RWPE2 (cell line): ENCODE results near the gene RTN4RL1.

Experiments
- ATAC-seq: fragments of 200-7000 bp; cut with Tn5 transposase; 3 replicates; pipeline ENCODE4 v1.9.1; 2021; ENCODE audit warnings: low read depth
- DNase-seq: peaks from one replicate; pipeline ENCODE4 v3.0.0-alpha.2; 2020; ENCODE audit warnings: low spot score
- H3K27ac ChIP-seq: fragments of 450-650 bp; 2 replicates; pipeline ENCODE4 v1.5.1; 2017; ENCODE audit warnings: mild to moderate bottlenecking; ENCODE audit not compliant: poor library complexity, severe bottlenecking
- H3K27me3 ChIP-seq: fragments of 250-450 bp; sonication (Bioruptor Pico); 2 replicates; pipeline ENCODE4 v1.5.1; 2021; ENCODE audit warnings: mild to moderate bottlenecking, moderate library complexity; ENCODE audit not compliant: insufficient read depth, poor library complexity, severe bottlenecking
- H3K36me3 ChIP-seq: fragments of 250-450 bp; sonication (Bioruptor Pico); 2 replicates; pipeline ENCODE4 v1.5.1; 2020; ENCODE audit warnings: low read depth, mild to moderate bottlenecking, moderate library complexity
- H3K4me1 ChIP-seq: fragments of 250-450 bp; sonication (Bioruptor Pico); 2 replicates; pipeline ENCODE4 v1.5.1; 2021; ENCODE audit warnings: mild to moderate bottlenecking, moderate library complexity; ENCODE audit not compliant: insufficient read depth, poor library complexity, severe bottlenecking
- H3K4me3 ChIP-seq: fragments of 250-450 bp; sonication (Bioruptor Pico); 2 replicates; pipeline ENCODE4 v1.5.1; 2021; ENCODE audit warnings: mild to moderate bottlenecking, moderate library complexity; ENCODE audit not compliant: severe bottlenecking
- H3K9me3 ChIP-seq: fragments of 250-450 bp; sonication (Bioruptor Pico); 2 replicates; pipeline ENCODE4 v1.5.1; 2021; ENCODE audit warnings: mild to moderate bottlenecking, moderate library complexity; ENCODE audit not compliant: severe bottlenecking
- TF ChIP-seq, protein P1 (sequence below): fragments of 450-650 bp; IDR thresholded peaks from one replicate; pipeline ENCODE4 v1.5.1; 2017; ENCODE audit warnings: mild to moderate bottlenecking, moderate library complexity; ENCODE audit not compliant: poor library complexity, severe bottlenecking

The RTN4RL1 gene

DNA sequence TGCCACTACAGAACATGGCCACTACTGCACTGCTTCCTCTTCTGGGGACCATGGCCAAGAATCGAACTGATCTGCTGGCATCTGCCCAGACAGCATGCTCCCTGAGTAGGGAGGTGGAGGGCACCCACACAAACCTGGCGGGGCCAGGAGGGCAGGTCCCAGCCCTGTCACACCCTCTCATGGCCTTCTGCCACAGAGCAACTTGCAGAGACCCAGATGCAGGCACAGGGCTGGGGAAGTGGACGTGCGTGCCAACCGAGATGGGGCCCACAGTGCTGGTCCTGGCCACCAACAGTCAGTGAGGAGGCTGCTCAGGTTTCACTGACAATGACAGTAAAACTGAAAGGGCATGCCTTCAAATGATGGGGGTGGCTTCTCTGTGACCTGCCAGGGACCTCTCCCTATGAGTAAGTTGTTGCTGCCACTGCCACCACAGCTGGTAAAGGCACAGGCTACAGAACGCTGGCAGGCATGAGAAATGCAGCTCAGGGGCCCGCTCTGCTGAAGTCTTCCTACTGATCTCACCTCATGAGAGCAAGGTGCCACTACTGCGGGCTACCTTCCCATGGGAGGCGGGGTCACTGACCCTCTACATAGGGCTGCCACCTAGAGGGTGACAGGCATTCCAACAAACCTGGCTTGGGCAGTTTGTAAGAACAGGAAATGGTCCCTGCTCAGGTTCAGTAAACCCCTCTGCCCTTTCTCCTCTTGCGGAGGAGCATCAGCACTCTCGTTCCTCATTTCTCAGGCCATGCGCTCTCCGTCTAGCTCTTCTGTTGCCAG, 45.3 kb upstream of the RTN4RL1 start:
- Histone ChIP-seq H3K4me3 (no peak overlapping the region), H3K36me3 (peaks cover 5% of the 10 kb centered on the region; the same call in 1 of the 2 replicates), H3K9me3 (no peaks in the 10 kb centered on the region), H3K27me3 (no peaks in the 10 kb centered on the region), H3K27ac (peak overlapping the region; percentile 9), H3K4me1 (peaks cover 20% of the 10 kb centered on the region)
- TF ChIP-seq, protein P1, sequence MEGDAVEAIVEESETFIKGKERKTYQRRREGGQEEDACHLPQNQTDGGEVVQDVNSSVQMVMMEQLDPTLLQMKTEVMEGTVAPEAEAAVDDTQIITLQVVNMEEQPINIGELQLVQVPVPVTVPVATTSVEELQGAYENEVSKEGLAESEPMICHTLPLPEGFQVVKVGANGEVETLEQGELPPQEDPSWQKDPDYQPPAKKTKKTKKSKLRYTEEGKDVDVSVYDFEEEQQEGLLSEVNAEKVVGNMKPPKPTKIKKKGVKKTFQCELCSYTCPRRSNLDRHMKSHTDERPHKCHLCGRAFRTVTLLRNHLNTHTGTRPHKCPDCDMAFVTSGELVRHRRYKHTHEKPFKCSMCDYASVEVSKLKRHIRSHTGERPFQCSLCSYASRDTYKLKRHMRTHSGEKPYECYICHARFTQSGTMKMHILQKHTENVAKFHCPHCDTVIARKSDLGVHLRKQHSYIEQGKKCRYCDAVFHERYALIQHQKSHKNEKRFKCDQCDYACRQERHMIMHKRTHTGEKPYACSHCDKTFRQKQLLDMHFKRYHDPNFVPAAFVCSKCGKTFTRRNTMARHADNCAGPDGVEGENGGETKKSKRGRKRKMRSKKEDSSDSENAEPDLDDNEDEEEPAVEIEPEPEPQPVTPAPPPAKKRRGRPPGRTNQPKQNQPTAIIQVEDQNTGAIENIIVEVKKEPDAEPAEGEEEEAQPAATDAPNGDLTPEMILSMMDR: no peak
- DNase-seq: no peak
- ATAC-seq: no peak

DNA sequence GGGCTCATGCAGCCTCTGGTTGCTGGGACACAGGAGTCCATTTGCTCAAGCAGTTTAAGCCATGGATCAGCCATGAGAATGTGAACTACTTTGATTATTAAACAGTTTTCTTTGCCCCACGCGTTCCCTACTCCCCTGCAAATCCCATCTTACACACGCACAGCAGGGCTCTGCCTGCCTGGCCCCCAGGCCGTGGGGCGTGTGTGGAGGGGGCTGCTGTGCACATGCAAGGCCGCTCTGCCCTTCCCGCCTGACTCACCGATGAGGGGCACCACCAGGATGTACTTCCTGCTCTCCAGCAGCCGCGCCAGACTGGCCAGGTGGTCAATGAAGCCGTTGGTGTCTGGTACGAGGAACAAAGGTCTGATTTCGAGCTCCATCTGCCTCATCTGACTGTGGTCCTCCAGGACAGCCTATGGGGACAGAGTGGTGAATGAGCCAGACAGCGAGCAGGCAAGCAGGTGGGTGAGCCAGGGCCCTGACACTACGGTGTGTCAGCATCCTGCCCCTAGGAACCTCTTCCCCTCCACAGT, 43.5 kb upstream of the RTN4RL1 start:
- Histone ChIP-seq H3K27ac (peak overlapping the region; percentile 71), H3K36me3 (peaks cover 5% of the 10 kb centered on the region; the same call in 1 of the 2 replicates), H3K4me1 (peaks cover 18% of the 10 kb centered on the region), H3K4me3 (no peak overlapping the region), H3K27me3 (no peaks in the 10 kb centered on the region), H3K9me3 (no peaks in the 10 kb centered on the region)
- DNase-seq (peak; percentile 72), ATAC-seq (peak; percentile 66)
- TF ChIP-seq, protein P1: no peak

DNA sequence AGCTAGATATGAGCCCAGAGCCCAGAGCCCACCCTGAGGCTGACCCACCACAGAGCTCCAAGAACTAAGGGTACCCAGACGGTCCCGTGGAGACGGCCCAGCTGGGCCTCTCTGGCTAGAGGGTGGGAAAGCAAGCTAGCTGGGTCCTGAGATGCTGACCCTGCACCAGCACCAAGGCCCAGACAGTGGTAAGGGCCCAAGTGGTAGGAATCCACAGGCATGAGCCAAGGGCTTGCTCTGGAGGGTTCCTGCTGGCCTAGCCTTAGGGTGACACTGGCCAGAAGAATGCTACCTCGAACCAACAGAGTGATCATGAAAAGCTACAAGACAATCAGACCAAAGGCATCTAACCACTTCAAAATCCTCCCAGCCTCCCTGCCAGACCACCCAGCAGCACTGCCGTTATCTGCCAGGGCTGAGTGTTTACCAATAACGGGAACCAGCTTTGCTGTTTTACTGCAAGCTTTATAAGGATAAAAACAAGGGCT, 42.9 kb upstream of the RTN4RL1 start:
- Histone ChIP-seq H3K4me1 (peaks cover 18% of the 10 kb centered on the region), H3K9me3 (no peaks in the 10 kb centered on the region), H3K4me3 (no peak overlapping the region), H3K27ac (peak overlapping the region; percentile 71), H3K36me3 (peaks cover 5% of the 10 kb centered on the region; the same call in 1 of the 2 replicates), H3K27me3 (no peaks in the 10 kb centered on the region)
- DNase-seq (no peak), ATAC-seq (no peak)
- TF ChIP-seq, protein P1: no peak

DNA sequence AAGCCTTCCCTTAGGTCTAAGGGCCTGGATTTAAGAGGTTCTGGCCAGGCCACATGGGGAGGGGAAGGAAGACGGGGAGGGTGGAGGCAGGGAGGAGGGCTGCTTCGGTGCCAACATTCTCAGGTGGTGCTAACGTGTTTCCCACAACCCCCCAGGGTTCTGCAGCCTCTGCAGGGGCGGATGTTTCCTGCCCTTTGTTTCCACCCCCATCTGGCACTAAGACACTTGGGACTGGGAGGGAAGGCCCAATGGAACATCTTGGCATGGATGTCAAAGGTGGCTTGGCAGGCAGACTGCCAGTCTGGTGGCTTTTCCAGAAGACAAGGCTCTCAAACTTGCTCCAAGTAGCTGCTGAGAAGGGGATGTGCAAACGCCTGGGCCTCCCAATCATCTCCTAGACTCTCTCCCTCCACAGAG, 42.5 kb upstream of the RTN4RL1 start:
- TF ChIP-seq, protein P1: no peak
- H3K9me3 ChIP-seq: no peaks in the 10 kb centered on the region
- peaks cover 5% of the 10 kb centered on the region; the same call in 1 of the 2 replicates for H3K36me3 ChIP-seq
- peak overlapping the region; percentile 71 for H3K27ac ChIP-seq
- no peak for DNase-seq
- H3K4me3 ChIP-seq: no peak overlapping the region
- H3K27me3 ChIP-seq: no peaks in the 10 kb centered on the region
- ATAC-seq: no peak
- H3K4me1 ChIP-seq: peaks cover 18% of the 10 kb centered on the region

GRCh38 chr17:2067048-2067561, 42.0 kb upstream of the RTN4RL1 start:
- TF ChIP-seq, protein P1: no peak
- H3K4me3 ChIP-seq: no peak overlapping the region
- H3K27ac ChIP-seq: peak overlapping the region; percentile 71
- peaks cover 5% of the 10 kb centered on the region; the same call in 1 of the 2 replicates for H3K36me3 ChIP-seq
- peaks cover 18% of the 10 kb centered on the region for H3K4me1 ChIP-seq
- H3K27me3 ChIP-seq: no peaks in the 10 kb centered on the region
- no peak for DNase-seq
- H3K9me3 ChIP-seq: no peaks in the 10 kb centered on the region
- ATAC-seq: no peak
